Inferior parietal cortex (tissue), 1 donor: ENCODE data around the gene BATF3.
"Not testable (repeated sequence)": the region's sequence is repeated elsewhere in the genome, so short reads cannot be mapped to it uniquely, and the experiment has no call there.

ENCODE experiments used
- DNase-seq: peaks from one replicate; pipeline ENCODE4 v3.0.0-alpha.2; 2016; ENCODE audit errors: extremely low spot score

BATF3 gene

GRCh38 chr1:212699625-212700222 is at the start of gene BATF3:
Gene BATF3, minus strand, starts transcription at chr1:212699840. Its CDS starts 78 bp downstream, at chr1:212699762.
- no peak for DNase-seq

- no peak for DNase-seq
Observed at GRCh38 chr1:212746546-212746945, 46.9 kb upstream of the BATF3 start.

GRCh38 chr1:212745303-212745702 is 45.7 kb upstream of the BATF3 start:
- DNase-seq, result no peak

- no peak for DNase-seq
Observed at GRCh38 chr1:212743901-212744475, 44.3 kb upstream of the BATF3 start.

GRCh38 chr1:212738330-212738729 is 38.7 kb upstream of the BATF3 start:
- no peak for DNase-seq

GRCh38 chr1:212737559-212737958 is 37.9 kb upstream of the BATF3 start:
- DNase-seq, result no peak

GRCh38 chr1:212733109-212733508 is 33.5 kb upstream of the BATF3 start:
- no peak for DNase-seq

- DNase-seq, result no peak
Observed at GRCh38 chr1:212731630-212732029, 32.0 kb upstream of the BATF3 start.

- DNase-seq, result no peak
Observed at GRCh38 chr1:212728606-212729005, 29.0 kb upstream of the BATF3 start.

- DNase-seq, result no peak
Observed at GRCh38 chr1:212727386-212728181, 27.9 kb upstream of the BATF3 start.

- not testable (repeated sequence) for DNase-seq
Observed at GRCh38 chr1:212724679-212725078, 25.0 kb upstream of the BATF3 start.

- DNase-seq, result no peak
Observed at GRCh38 chr1:212722270-212722957, 22.8 kb upstream of the BATF3 start.

- DNase-seq, result no peak
Observed at GRCh38 chr1:212721388-212722247, 22.0 kb upstream of the BATF3 start.

- DNase-seq, result no peak
Observed at GRCh38 chr1:212719633-212720032, 20.0 kb upstream of the BATF3 start.

GRCh38 chr1:212718499-212718898 is 18.9 kb upstream of the BATF3 start:
- DNase-seq, result no peak

GRCh38 chr1:212716161-212716560 is 16.5 kb upstream of the BATF3 start:
- DNase-seq, result no peak

- no peak for DNase-seq
Observed at GRCh38 chr1:212713465-212714136, 14.0 kb upstream of the BATF3 start.

- no peak for DNase-seq
Observed at GRCh38 chr1:212712451-212713303, 13.0 kb upstream of the BATF3 start.

- not testable (repeated sequence) for DNase-seq
Observed at GRCh38 chr1:212711974-212712373, 12.3 kb upstream of the BATF3 start.

- DNase-seq, result no peak
Observed at GRCh38 chr1:212710566-212710965, 10.9 kb upstream of the BATF3 start.
